Keratinocyte (primary cell): ENCODE measurements around the gene HSD11B1L.

ENCODE experiments used
- EZH2 ChIP-seq: IDR thresholded peaks from one replicate; pipeline ENCODE4 v1.6.1; 2012; ENCODE audit warnings: inconsistent platforms, mild to moderate bottlenecking, low read length, moderate library complexity
- TF ChIP-seq, protein P1 (sequence below), 3 experiments: IDR thresholded peaks in 1 of 3; conservative IDR thresholded peaks in 1 of 3; optimal IDR thresholded peaks in 1 of 3; 2 replicates in 2 of 3; 3 replicates in 1 of 3; pipeline versions ENCODE3 to v1.5.1; 2011; ENCODE audit warnings: low read length in 3 of 3, mild to moderate bottlenecking in 3 of 3, moderate library complexity in 2 of 3, control low read depth in 1 of 3, inconsistent platforms in 1 of 3; ENCODE audit not compliant: insufficient read depth in 2 of 3; ENCODE audit errors: extremely low read depth in 1 of 3

DNA sequence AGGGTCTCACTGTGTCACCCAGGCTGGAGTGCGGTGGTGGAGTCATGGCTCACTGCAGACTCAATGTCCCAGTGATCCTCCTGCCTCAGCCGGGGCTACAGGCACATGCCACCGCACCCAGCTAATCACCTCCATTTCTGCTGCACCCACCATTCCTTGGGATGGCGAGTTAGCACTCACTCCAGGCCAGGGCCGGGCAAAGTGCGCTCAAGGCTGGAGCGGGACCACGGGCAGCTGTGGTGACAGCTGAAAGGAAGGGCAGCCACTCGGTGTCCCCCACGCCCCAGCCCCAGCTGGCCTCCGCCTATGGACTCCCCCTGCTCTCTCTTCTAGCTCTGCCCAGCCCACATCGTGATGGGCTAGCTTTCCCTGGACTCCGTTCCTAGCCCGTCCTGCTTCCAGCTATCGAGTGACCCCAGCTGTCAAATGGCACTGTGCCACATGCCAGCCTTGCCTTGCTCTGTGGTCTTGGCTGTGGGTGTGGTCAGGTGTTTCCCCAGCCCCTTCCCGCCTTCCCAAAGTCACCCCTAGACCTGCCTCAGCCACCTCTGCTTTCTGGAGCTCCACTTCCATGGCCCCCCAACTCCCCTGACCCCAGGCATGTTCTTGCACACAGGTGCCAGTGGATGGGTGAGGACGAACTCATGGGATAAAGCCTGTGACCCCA is 4.6 kb upstream of the HSD11B1L start:
- TF ChIP-seq, protein P1, sequence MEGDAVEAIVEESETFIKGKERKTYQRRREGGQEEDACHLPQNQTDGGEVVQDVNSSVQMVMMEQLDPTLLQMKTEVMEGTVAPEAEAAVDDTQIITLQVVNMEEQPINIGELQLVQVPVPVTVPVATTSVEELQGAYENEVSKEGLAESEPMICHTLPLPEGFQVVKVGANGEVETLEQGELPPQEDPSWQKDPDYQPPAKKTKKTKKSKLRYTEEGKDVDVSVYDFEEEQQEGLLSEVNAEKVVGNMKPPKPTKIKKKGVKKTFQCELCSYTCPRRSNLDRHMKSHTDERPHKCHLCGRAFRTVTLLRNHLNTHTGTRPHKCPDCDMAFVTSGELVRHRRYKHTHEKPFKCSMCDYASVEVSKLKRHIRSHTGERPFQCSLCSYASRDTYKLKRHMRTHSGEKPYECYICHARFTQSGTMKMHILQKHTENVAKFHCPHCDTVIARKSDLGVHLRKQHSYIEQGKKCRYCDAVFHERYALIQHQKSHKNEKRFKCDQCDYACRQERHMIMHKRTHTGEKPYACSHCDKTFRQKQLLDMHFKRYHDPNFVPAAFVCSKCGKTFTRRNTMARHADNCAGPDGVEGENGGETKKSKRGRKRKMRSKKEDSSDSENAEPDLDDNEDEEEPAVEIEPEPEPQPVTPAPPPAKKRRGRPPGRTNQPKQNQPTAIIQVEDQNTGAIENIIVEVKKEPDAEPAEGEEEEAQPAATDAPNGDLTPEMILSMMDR (optimal IDR thresholded peaks at IDR 0.05 in 1 of 3, IDR thresholded peaks at IDR 0.05 in 1 of 3, conservative IDR thresholded peaks at IDR 0.05 in 1 of 3; ENCODE audit: extremely low read depth in 1 of 3, insufficient read depth in 2 of 3, low read length in 3 of 3): no peak
- TF ChIP-seq EZH2: no peak
